ENCODE results near the gene FADS2. TPM values are rescaled to one million over a fixed set of nuclear protein-coding genes. Genes with fewer than 3 reads are reported as not detected.

FADS2 gene
- total RNA-seq, 1 experiment from 2014 or later = 54.8 TPM

DNA sequence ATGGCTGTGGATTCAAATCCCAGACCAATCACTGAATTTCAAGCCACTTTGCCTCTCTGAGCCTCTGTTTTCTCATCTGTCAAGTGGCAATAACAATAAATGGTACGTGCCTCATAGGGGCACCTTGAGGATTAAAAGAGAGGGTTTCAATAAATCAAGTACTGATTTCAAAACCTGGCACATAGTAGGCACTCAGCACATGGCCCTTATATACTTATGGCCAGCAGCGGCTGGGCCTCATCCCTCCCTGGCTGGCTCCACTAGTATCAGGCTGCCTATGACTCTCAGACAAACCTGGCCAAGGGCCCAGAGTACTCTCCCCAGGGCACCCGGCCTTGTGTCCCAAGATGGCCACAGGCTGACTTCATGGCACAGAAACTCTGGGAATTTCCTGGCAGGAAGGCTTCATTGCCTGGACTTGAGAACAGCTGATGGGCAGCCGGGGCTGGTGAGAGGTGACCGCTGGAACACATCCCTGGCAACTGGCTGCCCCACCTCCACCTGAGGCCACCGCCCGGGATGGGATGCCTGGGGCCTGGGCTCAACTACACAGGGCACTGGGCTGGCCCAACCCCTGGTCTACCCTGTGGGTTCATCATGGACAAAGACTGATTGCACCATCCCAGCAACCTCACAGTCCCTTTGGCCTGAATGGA, 59.9 kb downstream of the FADS2 start:
- DNase-seq (ENCODE audit: low spot score) = peak; percentile 69

DNA sequence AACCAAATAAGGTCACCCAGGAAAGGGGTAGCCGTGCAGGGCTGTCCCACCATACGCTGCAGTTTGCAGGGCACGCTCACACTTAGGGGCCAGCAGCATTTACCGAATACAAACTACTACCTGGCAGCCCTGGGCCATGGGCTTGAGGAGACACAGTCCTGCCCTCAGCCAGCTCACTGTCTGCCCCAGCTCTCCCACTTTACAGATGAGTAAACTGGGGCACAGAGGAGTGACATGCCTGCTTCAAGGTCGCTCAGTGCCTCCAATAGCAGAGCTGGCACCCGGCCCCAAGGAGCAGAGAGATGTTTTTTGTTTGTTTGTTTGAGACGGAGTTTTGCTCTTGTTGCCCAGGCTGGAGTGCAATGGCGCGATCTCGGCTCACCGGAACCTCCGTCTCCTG, 60.5 kb downstream of the FADS2 start:
- DNase-seq (ENCODE audit: low spot score) = no peak

DNA sequence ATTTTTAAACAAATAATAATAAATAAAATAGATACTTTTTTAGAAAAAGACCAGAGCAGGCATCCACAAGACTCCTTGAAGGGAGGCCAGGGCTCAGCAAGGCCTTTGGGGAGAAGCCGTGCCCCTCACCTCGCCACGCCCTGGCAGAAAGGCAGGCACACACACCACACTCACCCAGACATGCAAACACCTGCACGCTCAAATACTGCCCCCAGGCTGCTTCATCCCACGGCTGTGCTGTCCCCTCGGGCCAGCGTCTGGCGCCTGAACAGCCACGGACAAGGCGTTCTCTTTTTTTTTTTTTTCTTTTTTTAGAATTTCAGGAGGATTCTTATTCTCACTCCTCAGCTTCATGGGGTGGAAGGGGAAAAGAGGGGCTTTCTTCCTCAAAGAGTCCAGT, 61.7 kb downstream of the FADS2 start:
- DNase-seq (ENCODE audit: low spot score) = no peak

DNA sequence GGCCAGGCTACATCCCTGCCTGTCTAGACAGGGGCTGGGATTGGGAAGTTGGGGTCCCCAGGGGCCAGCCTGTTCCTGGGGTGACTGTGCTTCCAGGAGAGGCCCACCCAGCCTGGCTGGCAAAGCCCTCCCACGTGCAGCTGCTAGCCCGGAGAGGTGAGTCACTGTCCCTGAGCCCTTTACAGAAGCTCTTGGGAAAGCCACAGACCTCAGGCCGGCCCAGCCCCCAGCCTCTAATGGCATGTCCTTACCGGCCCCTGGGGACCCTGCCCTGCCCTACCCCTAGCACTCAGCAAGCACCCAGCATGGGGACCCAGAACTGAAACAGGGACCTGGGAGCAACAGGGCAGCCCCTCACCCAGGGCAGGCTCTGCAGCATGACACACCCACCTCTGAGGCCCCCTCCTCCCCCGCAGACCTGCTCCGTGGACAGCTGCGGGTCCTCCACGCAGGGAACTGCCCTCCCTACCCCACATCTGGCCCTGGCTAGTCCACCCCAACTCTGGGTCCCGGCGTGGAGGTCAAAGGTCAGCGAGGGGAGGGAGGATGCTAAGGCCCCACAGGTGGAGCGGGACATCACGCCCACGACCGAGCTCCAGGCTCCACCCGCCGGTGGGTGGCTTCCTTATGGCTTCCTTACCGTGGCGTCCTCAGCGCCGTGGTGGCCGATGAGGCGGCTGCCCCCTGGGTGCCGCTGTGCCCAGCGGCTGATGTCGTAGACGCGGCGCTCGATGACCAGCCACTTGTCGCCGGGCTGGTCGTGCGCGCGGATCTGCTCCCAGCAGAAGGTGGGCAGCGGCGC, 62.6 kb downstream of the FADS2 start:
- peak; percentile 66 for DNase-seq (ENCODE audit: low spot score)

- peak; percentile 51 for DNase-seq (ENCODE audit: low spot score)
These were observed 63.4 kb downstream of the FADS2 start, which contains the start of gene FADS3 for GRCh38 chr11:61891331-61892084. TSS of gene FADS3 (minus strand) at chr11:61891545. CDS start at chr11:61891381, 164 bp downstream.

GRCh38 chr11:61892085-61892370, 63.9 kb downstream of the FADS2 start:
- no peak for DNase-seq (ENCODE audit: low spot score)

GRCh38 chr11:61893981-61894380, 65.9 kb downstream of the FADS2 start:
- no peak for DNase-seq (ENCODE audit: low spot score)

- DNase-seq (ENCODE audit: low spot score) = no peak
These were observed 67.1 kb downstream of the FADS2 start for GRCh38 chr11:61895046-61895717.

- DNase-seq (ENCODE audit: low spot score) = no peak
These were observed 67.6 kb downstream of the FADS2 start for GRCh38 chr11:61895718-61896059.

GRCh38 chr11:61896665-61897386, 68.7 kb downstream of the FADS2 start:
- no peak for DNase-seq (ENCODE audit: low spot score)

GRCh38 chr11:61897387-61898246, 69.5 kb downstream of the FADS2 start:
- DNase-seq (ENCODE audit: low spot score) = peak; percentile 56

GRCh38 chr11:61898247-61898582, 70.1 kb downstream of the FADS2 start:
- DNase-seq (ENCODE audit: low spot score) = no peak

- peak; percentile 65 for DNase-seq (ENCODE audit: low spot score)
These were observed 71.2 kb downstream of the FADS2 start for GRCh38 chr11:61899146-61899841.

GRCh38 chr11:61900251-61900650, 72.2 kb downstream of the FADS2 start:
- no peak for DNase-seq (ENCODE audit: low spot score)

- DNase-seq (ENCODE audit: low spot score) = no peak
These were observed 73.3 kb downstream of the FADS2 start for GRCh38 chr11:61901397-61901796.

GRCh38 chr11:61902313-61902712, 74.2 kb downstream of the FADS2 start:
- no peak for DNase-seq (ENCODE audit: low spot score)

DNA sequence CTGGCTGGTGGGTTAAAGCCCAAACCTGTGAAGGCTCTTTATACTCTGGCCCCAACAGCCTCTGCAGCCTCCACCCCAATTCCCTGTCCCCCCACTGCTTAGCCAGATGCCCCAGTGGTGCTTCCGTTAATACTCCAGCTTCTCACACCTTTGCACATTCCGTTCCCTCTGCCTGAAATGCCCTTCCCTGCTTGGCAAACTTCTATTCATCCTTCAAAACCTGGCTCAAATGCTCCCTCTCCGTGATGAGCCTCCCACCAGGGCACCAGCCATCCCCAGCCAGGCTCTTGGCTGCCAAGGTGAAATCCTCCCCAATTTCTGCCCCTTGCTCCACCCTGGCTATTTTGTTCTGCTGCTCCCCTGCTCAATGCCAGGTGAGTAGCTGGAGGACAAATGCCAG, 75.7 kb downstream of the FADS2 start:
- DNase-seq (ENCODE audit: low spot score) = no peak

DNA sequence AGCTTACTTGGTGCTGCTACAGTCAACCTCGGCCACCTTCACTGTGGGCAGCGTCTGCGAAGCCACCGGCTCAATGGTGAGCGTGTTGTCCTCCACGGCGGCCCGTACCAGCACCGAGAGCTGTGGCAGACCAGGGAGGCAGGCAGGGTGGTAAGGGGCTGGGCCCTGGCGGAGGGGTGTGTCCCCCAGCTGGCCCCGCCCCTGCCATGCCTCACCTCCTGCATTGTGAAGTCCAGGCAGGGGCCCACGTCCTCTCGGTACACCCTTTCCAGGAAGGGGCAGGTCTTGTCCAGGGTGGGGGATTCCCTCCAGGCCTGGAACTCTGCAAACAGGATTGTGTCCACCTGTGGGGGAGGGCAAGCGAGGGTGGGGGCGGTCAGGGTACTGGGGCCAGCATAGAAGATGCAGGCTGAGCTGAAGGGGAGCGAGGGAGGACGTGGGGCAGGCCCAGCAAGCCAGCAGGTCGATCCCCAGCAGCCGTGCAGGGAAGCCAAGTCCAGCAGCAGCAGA, 76.5 kb downstream of the FADS2 start:
- DNase-seq (ENCODE audit: low spot score) = no peak

DNA sequence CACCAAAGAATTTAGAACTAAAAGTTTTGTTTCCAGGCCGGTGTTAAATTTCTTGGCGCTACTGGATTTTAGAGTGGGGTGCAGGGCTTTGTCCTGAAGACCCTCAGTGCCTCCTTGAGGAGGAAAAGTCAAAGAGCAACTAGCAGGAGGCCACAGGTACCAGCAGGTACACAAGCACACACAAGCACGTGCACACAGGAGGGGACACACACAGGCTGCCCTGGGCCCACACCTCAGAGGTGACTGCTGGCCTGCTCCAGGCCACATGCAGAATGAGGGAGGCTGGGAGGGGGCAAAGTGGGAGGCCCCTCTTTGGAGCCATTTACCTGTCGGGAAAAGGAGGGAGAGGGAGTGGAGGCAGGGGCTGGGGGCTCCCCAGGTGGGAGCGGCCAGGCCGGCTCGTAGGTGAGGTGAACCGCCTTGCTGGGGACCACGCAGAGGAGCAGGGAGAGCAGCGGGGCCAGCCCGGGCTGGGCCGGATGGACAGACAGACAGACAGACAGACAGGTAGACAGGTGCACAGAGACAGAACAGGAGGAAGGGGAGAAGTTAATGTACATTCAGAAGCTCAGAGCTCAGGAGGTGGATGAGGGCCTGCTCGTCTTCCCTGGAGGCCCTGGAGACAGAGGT, 77.1 kb downstream of the FADS2 start:
- DNase-seq (ENCODE audit: low spot score) = no peak
